Fibroblast of lung (primary cell): ENCODE measurements around the gene CRISP1.

Experiments used
- CTCF ChIP-seq, 2 donors: IDR thresholded peaks in 1 of 2; conservative IDR thresholded peaks in 1 of 2; 1 replicate in 1 of 2; 2 replicates in 1 of 2; pipeline ENCODE4 v1.5.1; 2011 to 2012; ENCODE audit warnings: low read length in 2 of 2, control low read depth in 1 of 2, inconsistent platforms in 1 of 2, low read depth in 1 of 2, mild to moderate bottlenecking in 1 of 2
- EZH2 ChIP-seq: IDR thresholded peaks from 2 replicates; pipeline ENCODE4 v1.5.1; 2012; ENCODE audit warnings: low read length, control low read depth, mild to moderate bottlenecking; ENCODE audit errors: missing control alignments

GRCh38 chr6:49813248-49813647, 53.1 kb downstream of the CRISP1 start:
- TF ChIP-seq CTCF (conservative IDR thresholded peaks at IDR 0.05 in 1 of 2, IDR thresholded peaks at IDR 0.05 in 1 of 2; ENCODE audit: low read depth in 1 of 2, low read length in 2 of 2) (no peak), EZH2 (no peak)
